Fibroblast of pulmonary artery (primary cell): ENCODE results near the gene XKR3.
"Not testable (repeated sequence)": the region's sequence is repeated elsewhere in the genome, so short reads cannot be mapped to it uniquely, and the experiment has no call there.

ENCODE experiments used
- DNase-seq: peaks from one replicate; pipeline ENCODE4 v3.0.0-alpha.2; 2010; ENCODE audit warnings: low read depth
- H3K4me3 ChIP-seq: replicated peaks from 2 replicates; pipeline ENCODE4 v1.5.1; 2011; ENCODE audit warnings: low read depth, mild to moderate bottlenecking, control low read depth, low read length, moderate library complexity
- TF ChIP-seq, protein P1 (sequence below): IDR thresholded peaks from 2 replicates; pipeline ENCODE4 v1.5.1; 2011; ENCODE audit warnings: mild to moderate bottlenecking, control low read depth, low read length, inconsistent platforms; ENCODE audit errors: missing control alignments

Gene XKR3

DNA sequence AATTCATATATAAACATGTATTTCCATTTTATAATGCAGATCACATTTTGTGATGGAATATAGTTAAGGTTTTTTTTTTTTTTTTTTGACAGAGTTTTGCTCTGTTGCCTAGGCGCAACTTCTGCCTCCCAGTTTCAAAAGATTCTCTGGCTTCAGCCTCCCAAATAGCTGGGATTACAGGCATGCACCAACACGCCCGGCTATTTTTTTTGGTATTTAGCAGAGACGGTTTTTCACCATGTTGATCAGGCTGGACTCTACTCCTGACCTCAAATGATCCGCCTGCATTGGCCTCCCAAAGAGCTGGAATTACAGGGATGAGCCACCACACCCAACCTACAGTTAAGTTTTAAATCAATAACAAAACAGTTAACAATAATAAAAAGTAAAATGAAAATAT, 18.8 kb downstream of the XKR3 start:
- DNase-seq: no peak
- TF ChIP-seq, protein P1, sequence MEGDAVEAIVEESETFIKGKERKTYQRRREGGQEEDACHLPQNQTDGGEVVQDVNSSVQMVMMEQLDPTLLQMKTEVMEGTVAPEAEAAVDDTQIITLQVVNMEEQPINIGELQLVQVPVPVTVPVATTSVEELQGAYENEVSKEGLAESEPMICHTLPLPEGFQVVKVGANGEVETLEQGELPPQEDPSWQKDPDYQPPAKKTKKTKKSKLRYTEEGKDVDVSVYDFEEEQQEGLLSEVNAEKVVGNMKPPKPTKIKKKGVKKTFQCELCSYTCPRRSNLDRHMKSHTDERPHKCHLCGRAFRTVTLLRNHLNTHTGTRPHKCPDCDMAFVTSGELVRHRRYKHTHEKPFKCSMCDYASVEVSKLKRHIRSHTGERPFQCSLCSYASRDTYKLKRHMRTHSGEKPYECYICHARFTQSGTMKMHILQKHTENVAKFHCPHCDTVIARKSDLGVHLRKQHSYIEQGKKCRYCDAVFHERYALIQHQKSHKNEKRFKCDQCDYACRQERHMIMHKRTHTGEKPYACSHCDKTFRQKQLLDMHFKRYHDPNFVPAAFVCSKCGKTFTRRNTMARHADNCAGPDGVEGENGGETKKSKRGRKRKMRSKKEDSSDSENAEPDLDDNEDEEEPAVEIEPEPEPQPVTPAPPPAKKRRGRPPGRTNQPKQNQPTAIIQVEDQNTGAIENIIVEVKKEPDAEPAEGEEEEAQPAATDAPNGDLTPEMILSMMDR: no peak
- no peak overlapping the region for H3K4me3 ChIP-seq

DNA sequence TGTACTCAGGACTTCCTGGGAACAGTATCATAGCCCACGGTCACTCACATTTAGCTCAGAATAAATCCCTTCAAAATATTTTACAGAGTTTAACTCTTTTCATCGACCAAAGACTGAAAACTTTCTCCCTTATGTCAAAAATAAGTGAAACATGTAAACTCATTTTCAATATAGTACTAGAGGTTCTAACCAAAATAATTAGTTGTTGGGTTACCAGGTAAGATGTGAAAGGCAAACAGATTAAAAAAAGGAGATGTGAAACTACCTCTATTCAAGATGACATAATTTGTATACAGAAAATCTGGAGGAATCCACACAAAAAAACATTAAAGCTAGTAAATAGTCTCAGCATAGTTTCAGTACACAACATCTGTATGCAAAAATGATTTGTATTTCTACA, 20.3 kb downstream of the XKR3 start:
- TF ChIP-seq, protein P1: no peak
- DNase-seq: no peak
- H3K4me3 ChIP-seq: no peak overlapping the region

DNA sequence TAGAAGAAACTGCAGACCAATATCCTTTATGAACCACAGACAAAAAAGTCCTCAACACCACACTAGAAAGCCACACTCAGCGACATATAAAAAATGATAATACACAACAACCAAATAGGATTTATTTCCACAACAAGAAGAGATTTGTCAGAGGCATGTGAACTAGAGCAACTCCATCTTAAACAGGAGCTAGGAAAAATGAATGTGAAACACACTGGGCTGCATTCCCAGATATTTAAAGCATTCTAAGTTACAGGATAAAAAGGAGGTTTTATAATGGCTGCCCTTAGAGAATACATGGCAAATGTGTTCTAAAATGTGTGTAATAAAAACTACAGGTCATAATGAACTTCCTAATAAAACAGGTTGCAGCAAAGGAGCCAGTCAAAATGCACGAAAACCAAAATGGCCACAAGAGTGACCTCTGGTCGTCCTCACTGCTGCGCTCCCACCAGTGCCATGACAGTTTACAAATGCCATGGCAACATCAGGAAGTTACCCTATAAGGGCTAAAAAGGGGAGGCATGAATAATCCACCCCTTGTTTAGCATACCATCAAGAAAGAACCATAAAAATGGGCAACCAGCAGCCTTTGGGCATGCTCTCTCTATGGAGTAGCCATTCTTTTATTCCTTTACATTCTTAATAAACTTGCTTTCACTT, 21.8 kb downstream of the XKR3 start:
- H3K4me3 ChIP-seq: no peak overlapping the region
- no peak for DNase-seq
- TF ChIP-seq, protein P1: no peak

DNA sequence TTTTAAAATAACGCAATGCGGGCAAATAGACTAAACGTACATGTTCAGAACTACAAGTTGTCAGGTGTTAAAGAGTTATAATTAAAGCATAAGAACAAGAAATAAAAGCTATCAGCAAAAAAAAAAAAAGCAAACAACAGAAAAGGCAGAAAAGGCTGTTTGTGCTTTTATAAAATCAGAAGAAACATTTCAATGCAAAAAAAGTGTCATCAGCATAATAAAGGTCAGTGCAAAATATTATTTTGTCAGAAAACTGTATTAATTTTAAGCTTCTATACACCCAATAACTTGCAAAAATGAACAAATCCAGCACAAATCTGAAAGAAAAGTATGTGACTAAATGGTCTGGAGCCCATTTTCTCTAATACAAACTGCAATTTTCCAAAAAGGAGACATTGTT, 23.6 kb downstream of the XKR3 start:
- DNase-seq: no peak
- TF ChIP-seq, protein P1: no peak
- no peak overlapping the region for H3K4me3 ChIP-seq

DNA sequence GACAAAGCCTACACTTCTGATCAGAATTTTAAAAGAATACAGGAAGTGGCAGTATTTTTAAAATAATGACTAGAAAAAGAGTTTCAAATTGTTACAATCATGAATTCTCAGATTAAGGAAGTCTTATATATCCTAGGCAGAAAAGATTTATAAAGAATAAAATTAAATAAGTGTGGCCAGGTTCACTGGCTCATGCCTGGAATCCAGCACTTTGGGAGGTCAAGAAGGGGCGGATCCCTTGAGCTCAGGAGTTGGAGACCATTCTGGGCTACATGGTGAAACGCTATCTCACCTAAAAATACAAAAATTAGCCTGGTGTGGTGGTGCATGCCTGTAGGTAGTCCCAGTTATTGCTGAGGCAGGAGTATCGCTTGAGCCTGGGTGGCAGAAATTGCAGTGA, 24.1 kb downstream of the XKR3 start:
- TF ChIP-seq, protein P1: no peak
- no peak for DNase-seq
- H3K4me3 ChIP-seq: no peak overlapping the region

DNA sequence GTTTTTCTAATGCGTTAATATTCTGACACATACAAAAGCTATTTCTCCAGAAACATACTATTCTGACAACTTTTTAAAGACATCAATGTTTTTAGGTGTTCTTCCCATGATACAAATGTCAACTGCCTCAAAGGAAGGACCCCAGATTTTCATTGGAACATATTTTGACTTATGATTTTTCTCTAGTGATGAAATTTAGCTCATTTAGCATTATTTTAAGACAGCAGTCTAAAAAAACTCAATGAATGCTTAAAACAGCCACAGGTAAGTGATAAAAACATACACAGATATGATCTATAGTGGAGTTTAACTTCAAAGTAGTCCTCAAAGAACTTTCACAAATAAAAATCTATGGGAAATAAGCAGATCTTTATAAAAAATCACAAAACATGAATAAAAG, 24.9 kb downstream of the XKR3 start:
- H3K4me3 ChIP-seq: no peak overlapping the region
- TF ChIP-seq, protein P1: no peak

DNA sequence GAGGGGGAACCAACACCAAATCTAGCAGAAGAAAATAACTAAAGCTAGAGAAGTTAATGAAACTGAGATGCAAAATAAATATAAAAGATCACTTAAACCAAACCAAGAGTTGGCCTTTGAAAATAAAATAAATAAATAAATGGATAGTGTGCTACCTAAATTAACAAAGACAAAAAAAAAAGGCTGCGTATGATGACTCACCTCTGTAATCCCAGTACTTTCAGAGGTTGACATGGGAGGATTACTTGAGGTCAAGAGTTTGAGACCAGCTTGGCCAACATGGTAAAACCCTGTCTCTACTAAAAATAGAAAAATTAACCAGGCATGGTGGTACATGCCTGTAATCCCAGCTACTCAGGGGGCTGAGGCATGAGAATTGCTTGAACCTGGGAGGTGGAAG, 29.7 kb downstream of the XKR3 start:
- not testable (repeated sequence) for DNase-seq, H3K4me3 ChIP-seq

More for the DNA sequence above, 24.9 kb downstream of the XKR3 start:
- no peak for DNase-seq

DNA sequence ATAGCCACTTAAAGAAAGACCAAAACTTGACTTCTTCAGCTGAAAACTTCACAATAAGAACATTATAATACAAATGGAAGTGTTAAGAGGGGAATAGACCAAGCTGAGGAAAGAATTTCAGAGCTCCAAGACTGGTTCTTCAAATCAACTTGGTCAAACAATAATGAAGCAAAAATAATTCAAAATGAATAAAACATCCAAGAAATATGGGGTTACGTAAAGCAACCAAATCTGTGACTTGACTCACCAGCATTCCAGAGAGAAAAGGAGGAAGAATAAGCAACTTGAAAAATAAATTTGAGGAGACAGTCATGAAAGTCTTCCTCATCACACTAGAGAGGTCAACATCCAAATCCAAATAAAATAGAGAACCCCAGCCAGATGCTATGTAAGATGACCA, 31.4 kb downstream of the XKR3 start:
- DNase-seq: no peak
- TF ChIP-seq, protein P1: no peak

More for the DNA sequence above, 31.4 kb downstream of the XKR3 start:
- no peak overlapping the region for H3K4me3 ChIP-seq
